AG04449 (cell line): Measurements from ENCODE around the gene SPATA21.

Experiments
- CTCF ChIA-PET: fragments of 350-600 bp; formaldehyde crosslinking; extraction: SDS; loops from one replicate; lab custom pipeline; 2021; ENCODE audit warnings: antibody characterized with exemption; lab: Yijun Ruan, JAX
- POLR2A ChIA-PET: fragments of 400-600, 350-600 bp; formaldehyde crosslinking; extraction: SDS; loops from one replicate; lab custom pipeline; 2020; ENCODE audit warnings: antibody characterized with exemption, inconsistent platforms; lab: Yijun Ruan, JAX
- DNase-seq: peaks from one replicate; pipeline ENCODE4 v3.0.0-alpha.2; 2010; ENCODE audit warnings: low read depth, low spot score
- H3K4me3 ChIP-seq: 2 replicates; pipeline ENCODE4 v1.5.1; 2011; ENCODE audit warnings: low read depth, mild to moderate bottlenecking, control low read depth, low read length
- CTCF ChIP-seq: IDR thresholded peaks from one replicate; pipeline ENCODE4 v1.5.1; 2011; ENCODE audit warnings: mild to moderate bottlenecking, moderate library complexity, low read length, control low read depth, inconsistent platforms; ENCODE audit not compliant: insufficient read depth; ENCODE audit errors: missing control alignments

The SPATA21 gene

GRCh38 chr1:16474166-16474800, 37.1 kb upstream of the SPATA21 start:
- no peak overlapping the region for H3K4me3 ChIP-seq
- ChIA-PET CTCF (no interaction called here), POLR2A (no interaction called here)
- TF ChIP-seq CTCF = no peak
- DNase-seq = no peak

GRCh38 chr1:16468558-16468957, 31.3 kb upstream of the SPATA21 start:
- DNase-seq = no peak
- H3K4me3 ChIP-seq = no peak overlapping the region
- no peak for TF ChIP-seq CTCF
- CTCF ChIA-PET = interaction anchor here (0.8 kb wide), 1 partner anchor 16 kb away, joined by 3 read pairs; no protein-coding TSS in a partner anchor
- POLR2A ChIA-PET = no interaction called here

- H3K4me3 ChIP-seq = no peak overlapping the region
- TF ChIP-seq CTCF = no peak
- CTCF ChIA-PET = interaction anchor here (1.2 to 1.3 kb wide), 2 partner anchors 25 kb away, joined by 5 to 7 read pairs; partner anchors contain the start of gene NECAP2
- DNase-seq = peak; percentile 19
- POLR2A ChIA-PET = interaction anchor here (0.8 kb wide), 1 partner anchor 12 kb away, joined by 4 read pairs; no protein-coding TSS in a partner anchor
These were observed 27.8 kb upstream of the SPATA21 start for GRCh38 chr1:16464917-16465625.

GRCh38 chr1:16462773-16463330, 25.6 kb upstream of the SPATA21 start:
- DNase-seq = no peak
- TF ChIP-seq CTCF = no peak
- CTCF ChIA-PET = interaction anchor here (0.9 kb wide), 1 partner anchor 22 kb away, joined by 3 read pairs; no protein-coding TSS in a partner anchor
- POLR2A ChIA-PET = no interaction called here
- H3K4me3 ChIP-seq = no peak overlapping the region

GRCh38 chr1:16461681-16462080, 24.5 kb upstream of the SPATA21 start:
- H3K4me3 ChIP-seq = no peak overlapping the region
- CTCF ChIA-PET = interaction anchor here (0.9 kb wide), 1 partner anchor 21 kb away, joined by 3 read pairs; no protein-coding TSS in a partner anchor
- TF ChIP-seq CTCF = no peak
- POLR2A ChIA-PET = no interaction called here
- no peak for DNase-seq
